SJCRH30 (cell line): ENCODE measurements around the gene VIP. TPM values are rescaled to one million over a fixed set of nuclear protein-coding genes. Genes with fewer than 3 reads are reported as not detected.

ENCODE experiments used
- DNase-seq, 2 experiments: peaks; one replicate each; pipeline ENCODE4 v3.0.0-alpha.2; 2015 to 2020
- H3K27ac ChIP-seq: fragments of 250-450 bp; sonication (Bioruptor Pico); 2 replicates; pipeline ENCODE4 v1.5.1; 2020; ENCODE audit warnings: mild to moderate bottlenecking, moderate library complexity
- H3K27me3 ChIP-seq: fragments of 250-450 bp; sonication (Bioruptor Pico); 2 replicates; pipeline ENCODE4 v1.5.1; 2020; ENCODE audit warnings: mild to moderate bottlenecking, moderate library complexity
- H3K36me3 ChIP-seq: fragments of 250-450 bp; sonication (Bioruptor Pico); 2 replicates; pipeline ENCODE4 v1.5.1; 2020; ENCODE audit warnings: mild to moderate bottlenecking, moderate library complexity
- H3K4me1 ChIP-seq: fragments of 250-450 bp; sonication (Bioruptor Pico); 2 replicates; pipeline ENCODE4 v1.5.1; 2020; ENCODE audit warnings: mild to moderate bottlenecking, moderate library complexity
- H3K4me3 ChIP-seq: fragments of 250-450 bp; sonication (Bioruptor Pico); 2 replicates; pipeline ENCODE4 v1.5.1; 2020; ENCODE audit warnings: mild to moderate bottlenecking, moderate library complexity
- H3K9me3 ChIP-seq: fragments of 250-450 bp; sonication (Bioruptor Pico); replicated peaks from 2 replicates; pipeline ENCODE4 v1.5.1; 2020; ENCODE audit warnings: mild to moderate bottlenecking, moderate library complexity
- total RNA-seq: library from RNA; depleted of rRNA; stranded (reverse); fragments of >200 nt; shearing (Covaris generic); gene quantifications from 2 replicates; pipeline ENCODE4 v1.2.3, GENCODE V29; 2014; rRNA removed

VIP gene
- total RNA-seq, 1 experiment from 2014 or later = not detected

DNA sequence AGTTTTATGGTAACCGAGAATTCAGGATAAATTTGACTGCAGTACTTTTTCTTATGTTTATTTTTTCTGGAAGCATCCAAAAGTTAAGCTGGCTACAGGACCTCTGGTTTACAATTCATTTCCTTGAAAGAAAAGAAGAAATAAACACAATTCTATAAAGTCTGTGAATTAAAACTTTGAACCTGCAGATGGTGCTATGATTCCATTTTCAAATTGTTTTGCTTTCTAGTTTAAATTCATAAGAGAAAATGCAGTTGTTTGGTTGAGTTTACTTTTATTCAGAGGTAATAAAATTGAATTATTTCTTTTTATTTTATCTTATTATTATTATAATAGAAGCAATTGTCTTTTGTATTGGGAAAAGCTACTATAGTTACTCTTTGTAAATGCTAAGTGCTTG lies 1.8 kb upstream of the VIP start:
- H3K27ac ChIP-seq = no peak overlapping the region
- no peaks in the 10 kb centered on the region for H3K9me3 ChIP-seq
- H3K36me3 ChIP-seq = no peaks in the 10 kb centered on the region
- H3K4me3 ChIP-seq = no peak overlapping the region
- H3K4me1 ChIP-seq = peaks cover 17% of the 10 kb centered on the region; the same call in 1 of the 2 replicates
- peak in 1 of 2 experiments; percentile 20 for DNase-seq
- no peaks in the 10 kb centered on the region for H3K27me3 ChIP-seq

DNA sequence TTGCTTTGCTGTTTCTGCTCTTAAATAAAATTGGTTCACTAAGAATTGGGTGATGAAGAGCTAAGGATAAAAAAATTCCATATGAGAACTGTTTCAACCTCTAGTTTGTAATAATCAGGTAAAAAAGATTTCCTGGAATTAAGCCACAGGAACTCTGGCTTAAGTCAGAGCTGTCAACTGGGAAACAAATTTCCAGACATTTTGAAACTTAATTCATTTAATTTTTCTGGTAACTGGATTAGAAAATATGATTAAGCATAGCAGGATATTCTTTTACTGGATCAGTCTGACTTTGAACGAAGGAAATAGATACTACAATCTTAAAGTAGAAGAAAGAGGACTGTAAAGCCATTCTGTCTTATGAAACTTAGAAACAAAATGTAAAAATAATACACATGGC lies 1.3 kb upstream of the VIP start:
- no peak overlapping the region for H3K27ac ChIP-seq
- no peaks in the 10 kb centered on the region for H3K27me3 ChIP-seq
- no peaks in the 10 kb centered on the region for H3K9me3 ChIP-seq
- H3K4me1 ChIP-seq = peaks cover 17% of the 10 kb centered on the region; the same call in 1 of the 2 replicates
- no peak overlapping the region for H3K4me3 ChIP-seq
- H3K36me3 ChIP-seq = no peaks in the 10 kb centered on the region
- no peak for DNase-seq

DNA sequence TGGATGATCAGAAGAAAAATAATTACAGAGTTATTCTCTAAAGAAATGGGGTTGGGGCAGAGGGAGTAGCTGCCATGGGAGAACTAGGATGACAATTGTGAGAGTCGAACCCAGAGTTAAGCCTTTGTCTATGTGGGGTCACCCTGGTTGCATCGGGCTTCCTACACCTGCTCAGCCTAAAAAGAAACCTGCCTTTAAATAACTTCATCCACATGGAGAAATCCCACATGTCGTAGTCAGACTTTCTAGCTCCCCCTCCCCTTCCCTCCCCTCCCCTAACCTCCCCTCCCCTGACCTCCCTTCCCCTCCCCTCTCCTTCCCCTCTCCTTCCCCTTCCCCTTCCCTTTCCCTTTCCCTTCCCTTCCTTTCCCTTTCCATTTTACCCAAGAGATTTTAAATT lies 14.7 kb downstream of the VIP start:
- H3K36me3 ChIP-seq = no peaks in the 10 kb centered on the region
- H3K27ac ChIP-seq = no peak overlapping the region
- no peaks in the 10 kb centered on the region for H3K9me3 ChIP-seq
- peaks cover 9% of the 10 kb centered on the region for H3K4me1 ChIP-seq
- H3K27me3 ChIP-seq = no peaks in the 10 kb centered on the region
- H3K4me3 ChIP-seq = no peak overlapping the region
- DNase-seq = no peak

DNA sequence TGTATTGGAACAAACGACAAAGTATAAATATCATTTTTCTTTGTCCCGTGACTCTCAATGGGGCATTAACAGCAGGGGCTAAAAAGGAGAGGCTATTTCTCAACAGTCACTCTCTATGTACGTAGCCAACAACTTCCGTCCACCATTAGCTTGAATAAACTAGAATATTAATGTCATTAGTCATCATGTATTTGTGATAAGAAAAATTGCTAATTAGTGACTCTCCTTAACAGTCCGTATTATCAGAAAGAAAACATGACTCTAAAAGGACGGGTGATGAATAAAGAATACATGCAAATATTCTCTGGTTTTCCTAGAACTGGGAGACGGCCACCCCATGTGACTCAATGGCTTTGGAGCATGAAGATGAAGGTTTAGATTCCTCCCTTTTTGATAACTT lies 18.6 kb downstream of the VIP start:
- H3K27ac ChIP-seq = no peak overlapping the region
- H3K36me3 ChIP-seq = no peaks in the 10 kb centered on the region
- no peaks in the 10 kb centered on the region for H3K9me3 ChIP-seq
- DNase-seq = no peak
- no peak overlapping the region for H3K4me3 ChIP-seq
- H3K27me3 ChIP-seq = no peaks in the 10 kb centered on the region
- H3K4me1 ChIP-seq = peaks cover 7% of the 10 kb centered on the region

DNA sequence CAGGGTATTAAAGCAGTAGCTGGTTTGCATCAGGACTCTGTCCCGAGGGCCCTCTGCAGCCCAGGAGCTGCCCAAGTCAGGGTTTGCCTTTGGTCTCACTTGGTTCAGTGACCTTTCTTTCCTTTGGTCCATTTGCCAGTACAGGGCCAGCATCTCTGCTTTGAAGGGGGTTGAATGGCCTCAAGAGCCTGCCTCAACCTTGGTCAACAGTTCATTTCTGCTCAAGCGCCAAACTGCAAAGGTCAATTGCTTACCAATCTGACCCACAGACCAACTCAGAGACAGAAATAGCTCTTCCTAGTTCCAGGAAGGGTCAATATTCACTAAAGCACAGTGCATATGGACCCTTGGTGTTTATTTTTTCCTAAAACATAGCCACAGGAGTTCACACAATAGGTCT lies 19.4 kb downstream of the VIP start:
- no peaks in the 10 kb centered on the region for H3K36me3 ChIP-seq
- H3K27ac ChIP-seq = no peak overlapping the region
- no peaks in the 10 kb centered on the region for H3K9me3 ChIP-seq
- DNase-seq = no peak
- no peak overlapping the region for H3K4me3 ChIP-seq
- H3K27me3 ChIP-seq = no peaks in the 10 kb centered on the region
- no peaks in the 10 kb centered on the region for H3K4me1 ChIP-seq

DNA sequence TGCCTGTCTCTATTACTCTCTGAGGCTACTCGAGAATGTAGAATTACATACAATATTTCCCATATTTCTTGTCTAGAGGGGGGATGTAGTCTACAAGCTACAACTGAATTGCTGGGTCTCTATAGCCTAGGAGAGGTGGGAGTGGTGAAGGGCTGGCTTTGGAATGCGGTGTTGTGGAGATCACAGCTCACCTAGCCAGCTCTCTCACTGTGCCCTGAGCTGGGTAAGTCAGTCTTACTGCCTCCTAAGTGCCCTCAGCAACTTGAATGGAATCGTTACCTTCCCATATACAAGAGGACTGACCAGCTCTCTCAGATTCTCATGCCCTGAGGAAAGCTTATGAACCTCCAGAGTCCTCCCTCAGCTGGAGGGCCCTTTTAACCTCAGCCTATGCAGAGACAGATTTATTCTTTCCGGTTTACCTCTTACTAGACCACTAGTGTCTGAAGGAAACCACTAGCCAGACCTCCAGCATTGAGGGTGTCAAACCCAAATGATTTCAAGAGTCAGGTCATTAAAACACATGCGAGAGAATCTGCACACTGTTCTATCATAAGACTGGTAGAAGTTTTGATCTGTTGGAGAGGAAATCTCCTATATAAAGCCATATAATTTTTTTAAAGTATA lies 20.6 kb downstream of the VIP start:
- Histone ChIP-seq H3K4me1 (no peaks in the 10 kb centered on the region), H3K9me3 (no peaks in the 10 kb centered on the region), H3K27ac (no peak overlapping the region), H3K36me3 (no peaks in the 10 kb centered on the region), H3K27me3 (no peaks in the 10 kb centered on the region), H3K4me3 (no peak overlapping the region)
- DNase-seq = no peak

DNA sequence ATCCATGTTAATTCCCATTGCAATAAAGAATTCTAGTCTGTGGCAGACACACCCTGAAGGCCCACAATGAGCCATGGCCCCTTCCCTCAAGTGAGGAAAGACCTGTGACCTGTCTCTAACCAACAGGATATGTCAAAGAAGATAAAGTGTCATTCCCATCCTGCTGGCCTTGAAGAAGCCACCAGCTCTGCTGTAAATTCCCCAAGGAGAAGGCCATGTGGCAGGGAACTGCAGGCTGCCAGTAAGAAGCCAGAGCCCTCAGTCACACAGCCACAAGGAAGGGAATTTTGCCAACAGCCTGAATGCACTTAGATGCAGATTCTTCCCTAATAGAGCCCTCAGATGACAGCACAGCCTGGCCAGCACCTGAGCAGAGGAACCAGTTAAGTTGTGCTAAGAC lies 24.8 kb downstream of the VIP start:
- DNase-seq = no peak
- Histone ChIP-seq H3K27ac (no peak overlapping the region), H3K9me3 (no peaks in the 10 kb centered on the region), H3K27me3 (no peaks in the 10 kb centered on the region), H3K4me3 (no peak overlapping the region), H3K4me1 (no peaks in the 10 kb centered on the region), H3K36me3 (no peaks in the 10 kb centered on the region)

DNA sequence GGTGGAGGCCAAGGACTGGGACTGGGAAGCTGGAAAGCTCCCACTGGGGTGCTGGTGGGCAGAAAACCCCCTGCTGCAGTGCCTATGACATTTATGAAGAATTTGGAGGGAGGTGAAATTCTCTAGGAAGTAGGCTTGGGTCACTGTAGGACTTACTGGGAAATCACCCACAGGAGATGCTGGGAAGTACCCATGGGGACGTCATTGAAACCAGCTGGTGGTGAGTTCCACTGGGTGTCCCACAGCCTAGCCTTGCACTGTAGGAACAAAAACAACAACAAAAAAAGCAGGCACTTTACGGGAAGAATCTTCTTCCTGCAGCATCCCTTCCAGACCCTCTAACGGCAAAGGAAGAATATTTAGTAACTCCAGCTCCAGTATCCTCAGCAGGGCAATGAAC lies 26.2 kb downstream of the VIP start:
- Histone ChIP-seq H3K9me3 (no peaks in the 10 kb centered on the region), H3K27ac (no peak overlapping the region)
- DNase-seq = no peak

DNA sequence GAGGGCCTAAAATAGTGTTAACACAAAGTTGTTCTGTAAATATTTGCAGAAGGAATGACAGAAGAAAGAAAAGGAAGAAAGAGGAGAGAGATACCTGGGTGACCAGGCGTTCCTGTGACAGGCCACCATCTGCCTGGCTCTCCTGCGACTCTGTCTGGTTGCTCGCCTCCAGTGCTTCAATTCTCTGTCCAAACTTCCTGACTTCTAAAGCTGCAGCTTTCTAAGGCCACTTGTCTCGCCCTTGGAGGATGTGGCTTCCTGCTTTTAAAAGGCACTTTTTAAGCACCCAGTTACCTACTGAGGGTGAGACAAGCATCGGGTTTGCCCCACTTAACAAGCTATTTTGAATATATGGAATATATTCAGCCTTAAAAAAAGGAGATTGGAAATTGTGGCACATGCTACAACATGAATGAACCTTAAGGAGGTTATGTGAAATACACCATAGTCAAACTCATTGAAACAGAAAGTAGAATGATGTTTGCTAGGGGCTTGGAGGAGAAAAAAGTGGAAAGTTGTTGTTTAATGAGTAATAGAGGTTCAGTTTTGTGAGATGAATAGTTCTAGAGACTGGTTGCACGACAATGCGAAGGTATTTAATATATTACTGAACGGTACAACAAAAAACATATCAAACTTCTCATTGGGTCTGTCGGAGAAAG lies 32.8 kb downstream of the VIP start:
- no peak for DNase-seq

More for the DNA sequence above, 26.2 kb downstream of the VIP start:
- H3K4me1 ChIP-seq = no peaks in the 10 kb centered on the region
- no peaks in the 10 kb centered on the region for H3K27me3 ChIP-seq
- no peaks in the 10 kb centered on the region for H3K36me3 ChIP-seq
- no peak overlapping the region for H3K4me3 ChIP-seq

DNA sequence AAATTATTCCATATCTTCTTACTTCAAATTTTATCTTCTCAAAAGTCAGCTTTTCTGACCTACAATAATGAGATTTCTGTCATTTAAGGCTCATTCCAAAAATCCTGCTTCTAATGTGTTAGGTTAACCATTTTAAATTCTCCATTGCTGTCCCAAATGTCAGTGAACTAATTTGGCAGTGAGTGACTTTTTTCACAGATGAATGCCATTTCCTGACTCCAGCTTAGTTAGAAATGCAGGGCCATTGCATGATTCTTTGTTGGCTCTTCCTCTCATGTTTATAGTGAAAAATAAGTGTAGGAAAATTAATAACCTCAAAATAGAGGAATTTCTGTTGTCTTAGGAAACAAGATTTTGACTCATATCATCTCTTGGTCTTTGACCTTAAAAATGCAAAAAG lies 44.1 kb downstream of the VIP start:
- DNase-seq = no peak
- Histone ChIP-seq H3K9me3 (no peaks in the 10 kb centered on the region), H3K4me1 (no peaks in the 10 kb centered on the region), H3K27me3 (no peaks in the 10 kb centered on the region), H3K27ac (no peak overlapping the region), H3K36me3 (no peaks in the 10 kb centered on the region), H3K4me3 (no peak overlapping the region)

More for the DNA sequence above, 32.8 kb downstream of the VIP start:
- H3K4me1 ChIP-seq = no peaks in the 10 kb centered on the region
- no peaks in the 10 kb centered on the region for H3K9me3 ChIP-seq
- H3K27ac ChIP-seq = no peak overlapping the region
- H3K27me3 ChIP-seq = no peaks in the 10 kb centered on the region
- H3K4me3 ChIP-seq = no peak overlapping the region
- no peaks in the 10 kb centered on the region for H3K36me3 ChIP-seq

DNA sequence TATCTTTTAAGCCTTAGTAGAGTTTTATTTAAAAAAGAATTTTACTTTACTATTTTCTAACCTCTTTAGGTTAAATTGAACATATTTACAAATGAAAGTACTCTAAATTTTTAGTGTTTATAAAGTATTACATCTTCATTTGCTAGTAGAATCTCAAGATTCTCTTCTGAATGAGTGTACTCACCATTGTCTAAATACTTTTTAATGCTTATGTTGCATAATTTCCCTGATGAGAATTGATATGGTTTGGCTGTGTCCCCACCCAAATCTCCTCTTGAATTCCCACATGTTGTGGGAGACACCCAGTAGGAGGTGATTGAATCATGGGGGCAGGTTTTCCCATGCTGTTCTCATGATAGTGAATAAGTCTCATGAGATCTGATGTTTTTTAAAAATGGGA lies 53.6 kb downstream of the VIP start:
- H3K4me1 ChIP-seq = no peaks in the 10 kb centered on the region
- H3K4me3 ChIP-seq = no peak overlapping the region
- H3K9me3 ChIP-seq = no peaks in the 10 kb centered on the region
- no peak overlapping the region for H3K27ac ChIP-seq
- no peaks in the 10 kb centered on the region; the same call in 1 of the 2 replicates for H3K36me3 ChIP-seq
- no peaks in the 10 kb centered on the region for H3K27me3 ChIP-seq
- DNase-seq = no peak

Other genes starting within 250 kb of the VIP start
- gene SYNE1, start 113.4 kb upstream of the VIP start, total RNA-seq = 25.4 and 27.3 TPM in 2 replicates
- gene MYCT1, start 52.9 kb upstream of the VIP start, total RNA-seq = 0.04 TPM in 1 of 2 replicates, not detected in the other
- 101 and 114 TPM in 2 replicates for gene FBXO5, start 232.2 kb downstream of the VIP start, total RNA-seq